WTC11 (cell line): ENCODE data around the gene UTP3. TPM values are rescaled to one million over a fixed set of nuclear protein-coding genes. Genes with fewer than 3 reads are reported as not detected.
A peak's percentile ranks its signal among the peaks of the same experiment; 100 is the strongest.

Experiments
- ATAC-seq: fragments of 200-7000 bp; cut with Tn5 transposase; 2 replicates; pipeline ENCODE4 v1.10.0; 2021; ENCODE audit warnings: mild to moderate bottlenecking, moderate library complexity
- CTCF ChIA-PET: fragments of 300-600 bp; sonication (Branson Sonifier 250); formaldehyde crosslinking; loops from one replicate; lab custom pipeline; 2021; ENCODE audit warnings: antibody characterized with exemption; lab: Charles Lee
- POLR2A ChIA-PET: fragments of 350-600 bp; sonication (Branson Sonifier 250); formaldehyde crosslinking; loops from one replicate; lab custom pipeline; 2021; ENCODE audit warnings: antibody characterized with exemption; lab: Charles Lee
- DNase-seq: peaks from one replicate; pipeline ENCODE4 v3.0.0; 2021; ENCODE audit warnings: low spot score
- H3K27ac Mint-ChIP-seq: 2 replicates; pipeline ENCODE4 v1.8.0; 2021; ENCODE audit warnings: mixed read lengths
- H3K27me3 Mint-ChIP-seq: 2 replicates; pipeline ENCODE4 v1.8.0; 2021; ENCODE audit warnings: low read depth, mild to moderate bottlenecking, moderate library complexity, mixed read lengths
- H3K36me3 Mint-ChIP-seq: 2 replicates; pipeline ENCODE4 v1.8.0; 2021; ENCODE audit warnings: mixed read lengths
- H3K4me1 Mint-ChIP-seq: 2 replicates; pipeline ENCODE4 v1.8.0; 2022; ENCODE audit warnings: mixed read lengths
- H3K4me3 Mint-ChIP-seq: 2 replicates; pipeline ENCODE4 v1.8.0; 2021; ENCODE audit warnings: mild to moderate bottlenecking, moderate library complexity, mixed read lengths
- H3K9me3 Mint-ChIP-seq: 2 replicates; pipeline ENCODE4 v1.8.0; 2021; ENCODE audit warnings: mixed read lengths
- CBFB ChIP-seq: sonication (generic); formaldehyde crosslinking; IDR thresholded peaks from 2 replicates; pipeline ENCODE4 v1.8.1; 2022; ENCODE audit warnings: mild to moderate bottlenecking, low read depth, missing genetic modification reagents
- EMX1 ChIP-seq: fragments of 250-450 bp; sonication (Bioruptor Pico); IDR thresholded peaks from 2 replicates; pipeline ENCODE4 v1.8.0; 2021; ENCODE audit warnings: mild to moderate bottlenecking
- ETV6 ChIP-seq: sonication (generic); formaldehyde crosslinking; IDR thresholded peaks from 2 replicates; pipeline ENCODE4 v1.8.1; 2022; ENCODE audit warnings: mild to moderate bottlenecking, missing genetic modification reagents
- NR2C2 ChIP-seq: sonication (generic); formaldehyde crosslinking; IDR thresholded peaks from 2 replicates; pipeline ENCODE4 v1.8.0; 2022; ENCODE audit warnings: mild to moderate bottlenecking, missing genetic modification reagents
- OVOL2 ChIP-seq: fragments of 250-450 bp; sonication (Bioruptor Pico); IDR thresholded peaks from 2 replicates; pipeline ENCODE4 v1.9.0; 2021; ENCODE audit warnings: mild to moderate bottlenecking, borderline replicate concordance
- TEAD1 ChIP-seq: sonication (generic); formaldehyde crosslinking; IDR thresholded peaks from 2 replicates; pipeline ENCODE4 v1.8.0; 2022; ENCODE audit warnings: mild to moderate bottlenecking, missing genetic modification reagents
- ZBTB21 ChIP-seq: sonication (generic); formaldehyde crosslinking; IDR thresholded peaks from 2 replicates; pipeline ENCODE4 v1.8.1; 2023; ENCODE audit warnings: mild to moderate bottlenecking, missing genetic modification reagents, borderline replicate concordance
- ZNF219 ChIP-seq: sonication (generic); formaldehyde crosslinking; IDR thresholded peaks from 2 replicates; pipeline ENCODE4 v1.8.0; 2023; ENCODE audit warnings: missing genetic modification reagents, mild to moderate bottlenecking, borderline replicate concordance
- ZNF317 ChIP-seq: sonication (generic); formaldehyde crosslinking; IDR thresholded peaks from 2 replicates; pipeline ENCODE4 v1.8.1; 2023; ENCODE audit warnings: low read depth, mild to moderate bottlenecking, moderate library complexity, missing genetic modification reagents, borderline replicate concordance
- total RNA-seq: library from RNA; stranded (reverse); gene quantifications from 3 replicates; pipeline ENCODE4 v1.2.3, GENCODE V29; 2021
- TF ChIP-seq, protein P1 (sequence below): sonication (generic); formaldehyde crosslinking; conservative IDR thresholded peaks from 2 replicates; pipeline ENCODE4 v1.8.1; 2023; ENCODE audit warnings: mild to moderate bottlenecking, low read depth, missing genetic modification reagents, moderate library complexity
- TF ChIP-seq, protein P2 (sequence below): fragments of 250-450 bp; sonication (Bioruptor Pico); IDR thresholded peaks from 2 replicates; pipeline ENCODE4 v1.9.0; 2021; ENCODE audit warnings: mild to moderate bottlenecking
- TF ChIP-seq, protein P3 (sequence below): fragments of 250-450 bp; sonication (Bioruptor Pico); IDR thresholded peaks from 2 replicates; pipeline ENCODE4 v1.9.0; 2021; ENCODE audit warnings: mild to moderate bottlenecking
- TF ChIP-seq, protein P4 (sequence below): sonication (generic); formaldehyde crosslinking; IDR thresholded peaks from 2 replicates; pipeline ENCODE4 v1.8.0; 2023; ENCODE audit warnings: mild to moderate bottlenecking, missing genetic modification reagents
- TF ChIP-seq, protein P5 (sequence below): fragments of 250-450 bp; sonication (Bioruptor Pico); conservative IDR thresholded peaks from 2 replicates; pipeline ENCODE4 v1.9.0; 2021; ENCODE audit warnings: mild to moderate bottlenecking

Gene UTP3
- total RNA-seq, 1 experiment from 2014 or later, result 45.5 TPM

DNA sequence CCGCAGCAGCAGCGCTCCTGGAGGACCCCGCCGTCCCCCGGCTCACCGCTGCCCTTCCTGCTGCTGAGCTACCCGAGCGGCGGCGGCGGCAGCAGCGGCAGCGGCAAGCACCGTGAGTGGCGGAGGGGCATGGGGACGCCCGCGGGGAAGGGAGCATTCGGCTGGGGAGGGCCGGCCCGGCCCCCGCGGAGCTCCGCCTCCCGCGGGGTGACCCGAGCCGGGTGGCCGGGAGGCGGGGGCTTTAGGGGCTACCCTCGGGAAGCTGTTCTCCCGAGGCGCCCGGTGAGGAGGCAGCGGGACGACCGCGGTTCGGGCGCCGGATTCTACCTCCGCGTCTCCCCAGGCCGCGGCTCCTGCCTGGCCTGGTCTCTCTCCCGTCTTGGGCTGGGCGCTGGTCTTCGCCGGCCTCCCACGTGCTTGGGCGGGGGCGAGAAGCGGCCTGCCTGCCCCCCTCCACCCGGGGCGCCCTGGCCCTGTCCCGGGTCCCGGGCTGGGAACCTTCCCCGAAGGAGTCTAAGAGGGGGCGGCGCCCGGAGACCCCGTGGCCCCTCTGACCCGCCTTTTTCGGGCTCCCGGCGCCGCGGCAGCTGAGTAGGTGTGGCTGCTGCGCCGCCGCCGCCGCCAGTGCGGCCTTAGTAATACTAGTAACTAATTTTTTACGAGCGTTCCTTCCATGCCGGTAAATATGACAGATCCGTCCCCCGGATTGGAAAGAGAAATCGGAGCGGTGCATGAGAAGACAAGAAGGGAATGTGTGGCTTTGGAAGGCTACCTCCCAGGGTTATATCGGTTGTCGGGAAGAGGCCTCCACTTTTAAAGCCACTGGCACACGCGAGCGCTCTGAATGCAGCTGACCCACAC is 17.1 kb downstream of the UTP3 start (continued):
- TF ChIP-seq, protein P1, sequence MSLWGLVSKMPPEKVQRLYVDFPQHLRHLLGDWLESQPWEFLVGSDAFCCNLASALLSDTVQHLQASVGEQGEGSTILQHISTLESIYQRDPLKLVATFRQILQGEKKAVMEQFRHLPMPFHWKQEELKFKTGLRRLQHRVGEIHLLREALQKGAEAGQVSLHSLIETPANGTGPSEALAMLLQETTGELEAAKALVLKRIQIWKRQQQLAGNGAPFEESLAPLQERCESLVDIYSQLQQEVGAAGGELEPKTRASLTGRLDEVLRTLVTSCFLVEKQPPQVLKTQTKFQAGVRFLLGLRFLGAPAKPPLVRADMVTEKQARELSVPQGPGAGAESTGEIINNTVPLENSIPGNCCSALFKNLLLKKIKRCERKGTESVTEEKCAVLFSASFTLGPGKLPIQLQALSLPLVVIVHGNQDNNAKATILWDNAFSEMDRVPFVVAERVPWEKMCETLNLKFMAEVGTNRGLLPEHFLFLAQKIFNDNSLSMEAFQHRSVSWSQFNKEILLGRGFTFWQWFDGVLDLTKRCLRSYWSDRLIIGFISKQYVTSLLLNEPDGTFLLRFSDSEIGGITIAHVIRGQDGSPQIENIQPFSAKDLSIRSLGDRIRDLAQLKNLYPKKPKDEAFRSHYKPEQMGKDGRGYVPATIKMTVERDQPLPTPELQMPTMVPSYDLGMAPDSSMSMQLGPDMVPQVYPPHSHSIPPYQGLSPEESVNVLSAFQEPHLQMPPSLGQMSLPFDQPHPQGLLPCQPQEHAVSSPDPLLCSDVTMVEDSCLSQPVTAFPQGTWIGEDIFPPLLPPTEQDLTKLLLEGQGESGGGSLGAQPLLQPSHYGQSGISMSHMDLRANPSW, result no peak
- no peak; the same call in 1 of the 2 replicates for TF ChIP-seq TEAD1 (CRISPR knock-in tag)
- TF ChIP-seq EMX1, result no peak

DNA sequence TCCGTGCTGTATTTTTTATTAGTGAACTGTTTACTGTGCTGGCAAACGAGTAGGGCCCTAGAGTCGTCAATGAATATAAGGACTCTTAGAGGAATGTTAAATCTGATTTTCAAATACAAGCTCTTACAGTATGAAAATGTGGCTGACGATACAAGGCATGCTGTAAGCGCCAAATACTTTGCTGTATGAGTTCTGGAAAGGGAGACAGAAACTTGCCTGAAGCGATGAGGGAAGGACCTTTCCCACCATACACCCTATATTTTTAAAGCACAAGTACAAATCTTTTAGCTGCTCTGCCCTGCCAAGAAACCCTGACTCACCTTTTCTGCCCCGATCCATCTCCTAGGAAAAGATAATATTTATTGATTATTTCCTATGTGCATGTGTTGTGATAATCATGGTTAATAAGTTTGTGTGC is 17.7 kb downstream of the UTP3 start:
- TF ChIP-seq, protein P2, sequence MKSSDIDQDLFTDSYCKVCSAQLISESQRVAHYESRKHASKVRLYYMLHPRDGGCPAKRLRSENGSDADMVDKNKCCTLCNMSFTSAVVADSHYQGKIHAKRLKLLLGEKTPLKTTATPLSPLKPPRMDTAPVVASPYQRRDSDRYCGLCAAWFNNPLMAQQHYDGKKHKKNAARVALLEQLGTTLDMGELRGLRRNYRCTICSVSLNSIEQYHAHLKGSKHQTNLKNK (CRISPR knock-in tag), result no peak
- no peak for TF ChIP-seq NR2C2 (CRISPR knock-in tag)
- TF ChIP-seq ZNF219, result no peak
- no peak for TF ChIP-seq ETV6 (CRISPR knock-in tag)
- H3K9me3 Mint-ChIP-seq, result no peaks in the 10 kb centered on the region
- ChIA-PET CTCF (interaction anchor here (0.8 to 3.0 kb wide), 3 partner anchors 16 to 304 kb away, joined by 3 to 15 read pairs (median 5); partner anchors contain the start of gene RUFY3), POLR2A (interaction anchor here (0.7 to 2.0 kb wide), 3 partner anchors 8 to 196 kb away, joined by 3 to 7 read pairs (median 4); partner anchors contain the start of genes MOB1B and UTP3)
- peak overlapping the region; percentile 86 for H3K4me3 Mint-ChIP-seq
- H3K27ac Mint-ChIP-seq, result peak overlapping the region; percentile 54; the same call in 1 of the 2 replicates
- H3K27me3 Mint-ChIP-seq, result peaks cover 3% of the 10 kb centered on the region; the same call in 1 of the 2 replicates
- ATAC-seq (no peak), DNase-seq (no peak)
- peaks cover 22% of the 10 kb centered on the region for H3K4me1 Mint-ChIP-seq
- H3K36me3 Mint-ChIP-seq, result no peaks in the 10 kb centered on the region

DNA sequence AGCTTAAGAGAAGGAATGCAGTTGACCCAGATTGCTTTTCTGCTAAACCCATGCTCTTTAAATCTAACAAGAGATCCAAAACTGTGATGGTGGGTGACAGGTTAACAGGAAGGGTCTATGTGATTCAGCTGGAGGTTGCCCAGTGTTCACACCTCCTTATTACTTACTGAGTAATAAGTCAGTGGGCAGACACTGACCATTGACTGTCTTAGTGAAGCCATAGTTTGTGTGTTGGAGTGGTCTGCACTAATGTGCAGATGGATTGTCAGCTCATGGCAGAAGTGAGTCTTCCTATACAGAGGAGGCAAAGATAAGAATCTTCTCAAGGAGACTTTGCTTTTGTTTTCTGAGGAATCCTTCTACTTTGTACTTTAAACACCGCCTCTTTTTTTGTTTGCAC is 18.2 kb downstream of the UTP3 start:
- no peak for DNase-seq
- POLR2A ChIA-PET, result interaction anchor here (0.7 to 1.2 kb wide), 2 partner anchors 8 to 18 kb away, joined by 3 to 4 read pairs; partner anchors contain the start of gene UTP3
- Mint-ChIP-seq H3K4me3 (peak overlapping the region; percentile 86), H3K36me3 (no peaks in the 10 kb centered on the region), H3K4me1 (peaks cover 22% of the 10 kb centered on the region), H3K27ac (no peak overlapping the region), H3K27me3 (peaks cover 3% of the 10 kb centered on the region; the same call in 1 of the 2 replicates), H3K9me3 (no peaks in the 10 kb centered on the region)
- CTCF ChIA-PET, result interaction anchor here (0.8 to 3.0 kb wide), 2 partner anchors 30 to 303 kb away, joined by 3 to 15 read pairs; no protein-coding TSS in a partner anchor
- no peak for ATAC-seq
- TF ChIP-seq, protein P3, sequence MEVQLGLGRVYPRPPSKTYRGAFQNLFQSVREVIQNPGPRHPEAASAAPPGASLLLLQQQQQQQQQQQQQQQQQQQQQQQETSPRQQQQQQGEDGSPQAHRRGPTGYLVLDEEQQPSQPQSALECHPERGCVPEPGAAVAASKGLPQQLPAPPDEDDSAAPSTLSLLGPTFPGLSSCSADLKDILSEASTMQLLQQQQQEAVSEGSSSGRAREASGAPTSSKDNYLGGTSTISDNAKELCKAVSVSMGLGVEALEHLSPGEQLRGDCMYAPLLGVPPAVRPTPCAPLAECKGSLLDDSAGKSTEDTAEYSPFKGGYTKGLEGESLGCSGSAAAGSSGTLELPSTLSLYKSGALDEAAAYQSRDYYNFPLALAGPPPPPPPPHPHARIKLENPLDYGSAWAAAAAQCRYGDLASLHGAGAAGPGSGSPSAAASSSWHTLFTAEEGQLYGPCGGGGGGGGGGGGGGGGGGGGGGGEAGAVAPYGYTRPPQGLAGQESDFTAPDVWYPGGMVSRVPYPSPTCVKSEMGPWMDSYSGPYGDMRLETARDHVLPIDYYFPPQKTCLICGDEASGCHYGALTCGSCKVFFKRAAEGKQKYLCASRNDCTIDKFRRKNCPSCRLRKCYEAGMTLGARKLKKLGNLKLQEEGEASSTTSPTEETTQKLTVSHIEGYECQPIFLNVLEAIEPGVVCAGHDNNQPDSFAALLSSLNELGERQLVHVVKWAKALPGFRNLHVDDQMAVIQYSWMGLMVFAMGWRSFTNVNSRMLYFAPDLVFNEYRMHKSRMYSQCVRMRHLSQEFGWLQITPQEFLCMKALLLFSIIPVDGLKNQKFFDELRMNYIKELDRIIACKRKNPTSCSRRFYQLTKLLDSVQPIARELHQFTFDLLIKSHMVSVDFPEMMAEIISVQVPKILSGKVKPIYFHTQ (CRISPR knock-in tag), result no peak
- TF ChIP-seq ZNF317 (CRISPR knock-in tag), result no peak
- no peak for TF ChIP-seq OVOL2
- TF ChIP-seq, protein P4, sequence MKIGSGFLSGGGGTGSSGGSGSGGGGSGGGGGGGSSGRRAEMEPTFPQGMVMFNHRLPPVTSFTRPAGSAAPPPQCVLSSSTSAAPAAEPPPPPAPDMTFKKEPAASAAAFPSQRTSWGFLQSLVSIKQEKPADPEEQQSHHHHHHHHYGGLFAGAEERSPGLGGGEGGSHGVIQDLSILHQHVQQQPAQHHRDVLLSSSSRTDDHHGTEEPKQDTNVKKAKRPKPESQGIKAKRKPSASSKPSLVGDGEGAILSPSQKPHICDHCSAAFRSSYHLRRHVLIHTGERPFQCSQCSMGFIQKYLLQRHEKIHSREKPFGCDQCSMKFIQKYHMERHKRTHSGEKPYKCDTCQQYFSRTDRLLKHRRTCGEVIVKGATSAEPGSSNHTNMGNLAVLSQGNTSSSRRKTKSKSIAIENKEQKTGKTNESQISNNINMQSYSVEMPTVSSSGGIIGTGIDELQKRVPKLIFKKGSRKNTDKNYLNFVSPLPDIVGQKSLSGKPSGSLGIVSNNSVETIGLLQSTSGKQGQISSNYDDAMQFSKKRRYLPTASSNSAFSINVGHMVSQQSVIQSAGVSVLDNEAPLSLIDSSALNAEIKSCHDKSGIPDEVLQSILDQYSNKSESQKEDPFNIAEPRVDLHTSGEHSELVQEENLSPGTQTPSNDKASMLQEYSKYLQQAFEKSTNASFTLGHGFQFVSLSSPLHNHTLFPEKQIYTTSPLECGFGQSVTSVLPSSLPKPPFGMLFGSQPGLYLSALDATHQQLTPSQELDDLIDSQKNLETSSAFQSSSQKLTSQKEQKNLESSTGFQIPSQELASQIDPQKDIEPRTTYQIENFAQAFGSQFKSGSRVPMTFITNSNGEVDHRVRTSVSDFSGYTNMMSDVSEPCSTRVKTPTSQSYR, result no peak
- TF ChIP-seq, protein P5, sequence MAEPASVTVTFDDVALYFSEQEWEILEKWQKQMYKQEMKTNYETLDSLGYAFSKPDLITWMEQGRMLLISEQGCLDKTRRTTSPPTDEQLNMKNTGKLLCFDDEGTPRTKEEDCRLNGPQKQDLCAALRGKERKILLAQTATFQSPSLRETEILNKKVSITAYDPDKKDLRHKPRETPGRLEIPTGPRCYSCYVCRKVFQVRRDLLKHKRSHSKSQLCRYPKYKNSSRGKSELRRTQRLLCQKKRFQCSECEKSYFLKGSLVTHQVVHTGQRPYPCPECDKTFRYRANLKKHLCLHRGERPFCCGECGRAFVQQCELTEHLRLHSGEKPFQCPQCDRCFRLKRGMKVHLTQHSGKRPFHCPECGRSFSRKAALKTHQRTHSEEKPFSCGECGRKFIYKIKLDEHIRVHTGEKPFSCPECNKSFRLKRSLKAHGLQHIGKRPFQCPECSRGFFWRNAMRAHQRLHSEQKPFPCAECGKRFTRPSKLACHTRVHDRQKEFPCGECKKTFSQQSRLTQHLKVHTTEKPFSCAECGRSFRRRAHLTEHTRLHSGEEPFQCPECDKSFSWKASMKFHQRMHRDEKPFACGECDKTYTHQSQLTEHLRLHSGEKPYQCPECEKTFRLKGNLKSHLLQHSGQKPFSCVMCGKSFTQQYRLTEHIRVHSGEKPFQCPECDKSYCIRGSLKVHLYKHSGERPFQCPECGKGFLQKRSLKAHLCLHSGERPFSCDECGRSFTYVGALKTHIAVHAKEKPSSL (CRISPR knock-in tag), result no peak
- no peak for TF ChIP-seq CBFB (CRISPR knock-in tag)
- TF ChIP-seq ZBTB21, result no peak
